Activated T-cell treated with anti-CD3 and anti-CD28 coated beads, Interleukin-2, amount 50 U/mL, for 24 hours (primary cell): Measurements from ENCODE around the gene EIF4G3.
"Not testable (repeated sequence)": the region's sequence is repeated elsewhere in the genome, so short reads cannot be mapped to it uniquely, and the experiment has no call there.

Experiments
- DNase-seq: peaks from one replicate; pipeline ENCODE4 v3.0.0-alpha.2; 2020
- H3K27ac Mint-ChIP-seq: 2 replicates; pipeline ENCODE4 v1.8.0; 2020; ENCODE audit warnings: mild to moderate bottlenecking, mixed read lengths
- H3K27me3 Mint-ChIP-seq: 2 replicates; pipeline ENCODE4 v1.8.0; 2020; ENCODE audit warnings: mixed read lengths
- H3K36me3 Mint-ChIP-seq: 2 replicates; pipeline ENCODE4 v1.8.0; 2020; ENCODE audit warnings: low read depth, mixed read lengths
- H3K4me1 Mint-ChIP-seq: 2 replicates; pipeline ENCODE4 v1.8.0; 2020; ENCODE audit warnings: low read depth, mixed read lengths
- H3K4me3 Mint-ChIP-seq: 2 replicates; pipeline ENCODE4 v1.8.0; 2020; ENCODE audit warnings: mild to moderate bottlenecking, moderate library complexity, mixed read lengths
- H3K9me3 Mint-ChIP-seq: 2 replicates; pipeline ENCODE4 v1.8.0; 2020; ENCODE audit warnings: mixed read lengths

Gene EIF4G3

DNA sequence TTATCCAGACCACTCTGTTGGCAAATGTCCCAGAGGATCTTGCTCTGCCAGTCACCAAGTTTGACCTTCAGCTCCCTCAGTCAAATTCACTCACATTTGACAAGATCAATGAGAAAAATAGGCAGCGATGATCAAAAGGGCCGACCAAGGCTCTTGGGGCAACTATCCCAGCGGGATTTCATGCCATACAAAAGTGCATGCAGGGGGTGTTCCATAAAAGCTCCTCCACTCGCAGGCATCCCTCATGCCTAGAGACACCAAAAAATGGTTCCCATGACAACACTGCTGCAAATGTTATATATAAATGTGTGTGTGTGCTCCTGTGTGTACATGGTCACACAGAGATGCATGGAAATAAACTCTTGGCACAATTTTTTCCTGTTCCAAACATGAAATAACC, 16.2 kb upstream of the EIF4G3 start:
- Mint-ChIP-seq H3K4me1 (peaks cover 1% of the 10 kb centered on the region), H3K27me3 (peaks cover 4% of the 10 kb centered on the region), H3K4me3 (no peak overlapping the region), H3K36me3 (no peaks in the 10 kb centered on the region), H3K9me3 (no peaks in the 10 kb centered on the region), H3K27ac (no peak overlapping the region)
- DNase-seq, result no peak

GRCh38 chr1:21192284-21192683, 15.6 kb upstream of the EIF4G3 start:
- Mint-ChIP-seq H3K9me3 (no peaks in the 10 kb centered on the region), H3K36me3 (no peaks in the 10 kb centered on the region), H3K27me3 (peaks cover 4% of the 10 kb centered on the region), H3K27ac (no peak overlapping the region), H3K4me1 (peaks cover 1% of the 10 kb centered on the region), H3K4me3 (no peak overlapping the region)
- no peak for DNase-seq

GRCh38 chr1:21190771-21191170, 14.1 kb upstream of the EIF4G3 start:
- not testable (repeated sequence) for H3K36me3 Mint-ChIP-seq, H3K4me3 Mint-ChIP-seq, H3K27ac Mint-ChIP-seq, H3K27me3 Mint-ChIP-seq, H3K4me1 Mint-ChIP-seq, DNase-seq, H3K9me3 Mint-ChIP-seq

- Mint-ChIP-seq H3K36me3 (no peaks in the 10 kb centered on the region), H3K4me1 (peaks cover under 1% of the 10 kb centered on the region), H3K4me3 (no peak overlapping the region), H3K9me3 (no peaks in the 10 kb centered on the region), H3K27me3 (no peaks in the 10 kb centered on the region), H3K27ac (no peak overlapping the region)
- DNase-seq, result no peak
Measured at GRCh38 chr1:21189906-21190500, 13.3 kb upstream of the EIF4G3 start.

DNA sequence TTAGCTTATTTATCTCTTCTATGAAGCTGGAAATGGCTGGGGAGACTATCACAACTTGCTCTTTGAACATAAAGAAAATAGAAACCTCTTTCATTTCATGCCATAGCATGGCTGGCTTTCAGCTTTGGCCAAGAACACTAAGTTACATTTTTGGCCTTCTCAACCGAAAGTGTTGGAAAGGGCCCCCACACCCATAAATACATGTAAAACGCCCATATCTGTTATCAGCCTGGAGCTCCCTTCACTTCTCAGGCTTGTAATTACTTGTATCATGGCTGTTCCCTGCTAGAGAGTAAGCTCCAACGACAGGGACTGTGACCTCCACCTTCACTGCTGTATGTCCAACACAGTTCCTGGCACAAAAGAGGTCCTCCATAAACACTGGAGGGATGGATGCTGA, 12.7 kb upstream of the EIF4G3 start:
- H3K36me3 Mint-ChIP-seq, result no peaks in the 10 kb centered on the region
- no peak for DNase-seq

DNA sequence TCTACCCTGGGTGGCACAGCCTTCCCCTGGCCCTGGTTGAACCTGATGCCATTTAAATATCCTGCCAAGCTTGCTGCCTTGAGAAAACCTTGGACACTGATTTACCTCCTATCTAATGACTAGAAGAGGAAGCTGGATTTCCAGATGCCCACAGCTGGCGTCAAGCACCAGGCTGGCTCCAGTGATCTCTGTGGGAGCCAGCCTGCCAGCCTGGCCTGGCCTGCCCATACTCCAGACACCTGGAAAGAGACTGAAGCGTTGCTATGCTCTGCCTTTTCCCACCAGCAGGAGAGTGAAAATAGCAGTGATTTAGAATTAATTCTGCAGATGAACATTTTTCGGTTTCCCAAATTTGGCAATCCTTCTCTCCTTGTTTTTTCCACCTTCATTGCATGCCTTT, 11.5 kb upstream of the EIF4G3 start:
- H3K27ac Mint-ChIP-seq, result no peak overlapping the region
- no peaks in the 10 kb centered on the region for H3K36me3 Mint-ChIP-seq
- H3K4me1 Mint-ChIP-seq, result no peaks in the 10 kb centered on the region
- no peak for DNase-seq
- H3K27me3 Mint-ChIP-seq, result no peaks in the 10 kb centered on the region
- no peaks in the 10 kb centered on the region for H3K9me3 Mint-ChIP-seq
- no peak overlapping the region for H3K4me3 Mint-ChIP-seq

More for the DNA sequence above, 12.7 kb upstream of the EIF4G3 start:
- Mint-ChIP-seq H3K9me3 (no peaks in the 10 kb centered on the region), H3K4me1 (no peaks in the 10 kb centered on the region), H3K27me3 (no peaks in the 10 kb centered on the region), H3K4me3 (no peak overlapping the region), H3K27ac (no peak overlapping the region)

DNA sequence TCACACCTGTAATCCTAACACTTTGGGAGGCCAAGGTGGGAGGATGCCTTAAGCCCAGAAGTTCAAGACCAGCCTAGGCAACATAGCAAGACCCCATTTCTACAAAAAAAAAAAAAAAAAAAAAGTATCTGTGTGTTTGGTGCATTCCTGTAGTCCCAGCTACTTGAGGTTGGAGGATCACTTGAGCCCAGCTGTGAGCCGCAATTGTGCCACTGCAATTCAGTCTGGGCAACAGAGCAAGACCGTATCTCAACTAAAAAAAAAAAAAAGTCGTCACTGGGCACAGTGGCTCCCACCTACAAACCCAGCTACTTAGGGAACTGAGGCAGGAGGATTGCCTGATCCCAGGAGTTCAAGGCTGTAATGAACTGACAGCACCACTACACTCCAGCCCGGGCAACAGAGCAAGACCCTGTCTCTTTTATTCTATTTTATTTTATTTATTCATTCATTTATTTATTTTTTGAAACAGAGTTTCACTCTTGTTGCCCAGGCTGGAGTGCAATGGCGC, 8.6 kb upstream of the EIF4G3 start:
- no peaks in the 10 kb centered on the region for H3K4me1 Mint-ChIP-seq
- H3K36me3 Mint-ChIP-seq, result no peaks in the 10 kb centered on the region
- H3K9me3 Mint-ChIP-seq, result no peaks in the 10 kb centered on the region
- no peak overlapping the region for H3K4me3 Mint-ChIP-seq
- DNase-seq, result no peak
- no peaks in the 10 kb centered on the region for H3K27me3 Mint-ChIP-seq
- H3K27ac Mint-ChIP-seq, result no peak overlapping the region

GRCh38 chr1:21184276-21184675, 7.6 kb upstream of the EIF4G3 start:
- Mint-ChIP-seq H3K36me3 (no peaks in the 10 kb centered on the region), H3K9me3 (no peaks in the 10 kb centered on the region), H3K27me3 (no peaks in the 10 kb centered on the region), H3K27ac (no peak overlapping the region), H3K4me1 (no peaks in the 10 kb centered on the region), H3K4me3 (no peak overlapping the region)
- DNase-seq, result no peak

DNA sequence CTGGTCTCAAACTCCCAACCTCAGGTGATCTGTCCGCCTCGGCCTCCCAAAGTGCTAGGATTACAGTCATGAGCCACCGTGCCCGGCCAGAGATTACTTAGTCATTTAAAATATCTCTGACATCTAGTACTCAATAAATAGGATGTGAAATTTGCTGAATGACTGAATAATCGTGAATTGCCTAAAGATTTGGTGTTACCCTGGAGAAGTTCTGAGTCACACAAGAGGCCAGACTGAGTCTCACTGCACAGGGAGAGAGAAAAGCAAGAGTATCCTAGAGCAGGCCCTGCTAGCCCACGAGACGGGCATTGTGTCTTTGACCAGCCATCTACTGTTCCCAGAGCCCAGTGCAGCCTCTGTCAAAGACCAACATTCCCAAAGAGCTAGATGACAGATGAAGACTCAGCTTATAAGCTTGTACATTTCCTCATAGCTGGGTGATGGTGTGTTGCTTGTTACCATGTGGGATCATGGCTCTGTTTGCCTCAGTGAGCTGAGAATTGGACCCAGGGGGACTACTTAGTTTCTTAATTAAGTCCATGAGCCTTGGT, 5.6 kb upstream of the EIF4G3 start:
- Mint-ChIP-seq H3K4me3 (no peak overlapping the region), H3K27me3 (no peaks in the 10 kb centered on the region), H3K27ac (no peak overlapping the region), H3K9me3 (no peaks in the 10 kb centered on the region), H3K36me3 (no peaks in the 10 kb centered on the region), H3K4me1 (peaks cover 3% of the 10 kb centered on the region)
- DNase-seq, result no peak

DNA sequence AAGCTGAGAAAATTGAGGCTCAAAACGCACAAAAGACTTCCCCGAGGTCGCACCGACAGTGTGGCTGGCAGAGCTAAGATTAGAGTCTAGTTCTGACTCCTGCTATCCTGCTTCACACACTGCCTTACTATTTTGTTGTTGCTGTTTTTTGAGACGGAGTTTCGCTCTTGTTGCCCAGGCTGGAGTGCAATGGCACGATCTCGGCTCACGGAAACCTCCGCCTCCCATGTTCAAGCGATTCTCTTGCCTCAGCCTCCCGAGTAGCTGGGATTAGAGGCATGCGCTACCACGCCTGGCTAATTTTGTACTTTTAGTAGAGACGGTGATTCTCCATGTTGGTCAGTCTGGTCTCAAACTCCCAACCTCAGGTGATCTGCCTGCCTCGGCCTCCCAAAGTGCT, 1.6 kb upstream of the EIF4G3 start:
- not testable (repeated sequence) for H3K27me3 Mint-ChIP-seq, H3K9me3 Mint-ChIP-seq, DNase-seq, H3K27ac Mint-ChIP-seq, H3K4me3 Mint-ChIP-seq
- Mint-ChIP-seq H3K36me3 (peaks cover 23% of the 10 kb centered on the region), H3K4me1 (peaks cover 27% of the 10 kb centered on the region)

DNA sequence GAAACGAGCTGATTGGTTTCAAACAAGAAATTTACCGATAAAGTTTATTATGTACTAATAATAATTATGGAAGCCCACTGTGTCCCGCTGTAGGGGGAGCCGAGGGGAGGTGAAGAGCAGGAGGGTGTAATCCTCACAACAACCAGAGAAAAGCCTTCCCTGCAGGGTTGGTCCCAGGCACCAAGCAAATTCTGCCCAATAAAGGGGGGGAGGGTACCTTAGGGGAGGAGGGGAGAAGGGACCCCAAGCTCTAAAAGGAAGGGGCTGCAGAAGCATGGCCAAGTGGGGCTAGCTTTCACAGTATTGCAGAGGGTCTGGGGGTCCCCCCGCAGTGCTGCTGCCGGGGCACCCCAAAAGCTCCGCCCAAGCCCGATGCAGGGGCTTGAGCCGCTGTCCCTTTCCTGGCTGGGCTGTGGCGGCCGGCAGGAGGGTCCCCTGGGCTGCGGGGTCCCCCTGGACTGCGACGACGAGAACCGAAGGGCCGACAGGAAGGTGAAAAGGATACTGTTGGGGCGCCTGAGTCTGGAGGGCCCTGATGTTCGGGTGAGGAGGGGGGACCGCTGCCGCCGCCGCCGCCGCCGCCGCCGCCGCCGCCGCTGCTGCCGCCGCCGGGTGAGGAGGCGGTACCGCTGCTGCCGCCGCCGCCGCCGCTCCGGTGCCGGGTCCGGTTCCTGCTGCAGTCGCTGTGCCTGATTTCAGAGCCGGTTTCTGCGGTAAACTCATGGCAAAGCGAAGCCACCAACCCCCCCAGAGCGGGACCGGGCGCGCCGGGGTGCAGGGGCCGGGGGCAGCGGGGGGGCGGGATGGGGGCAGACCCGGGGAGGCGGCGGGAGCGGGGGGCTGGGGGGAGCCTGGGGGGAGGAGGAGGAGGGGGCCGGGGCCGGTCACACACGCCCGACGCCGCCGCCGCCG, 771 bp downstream of the EIF4G3 start:
- DNase-seq, result peak; percentile 74
- H3K27me3 Mint-ChIP-seq, result no peaks in the 10 kb centered on the region
- no peaks in the 10 kb centered on the region for H3K9me3 Mint-ChIP-seq
- peaks cover 38% of the 10 kb centered on the region for H3K36me3 Mint-ChIP-seq
- H3K27ac Mint-ChIP-seq, result peak overlapping the region; percentile 93
- peak overlapping the region; percentile 89 for H3K4me3 Mint-ChIP-seq
- peaks cover 37% of the 10 kb centered on the region for H3K4me1 Mint-ChIP-seq

GRCh38 chr1:21175324-21175669, 1.4 kb downstream of the EIF4G3 start:
- Mint-ChIP-seq H3K9me3 (no peaks in the 10 kb centered on the region), H3K4me1 (peaks cover 37% of the 10 kb centered on the region), H3K27ac (peak overlapping the region; percentile 93), H3K4me3 (peak overlapping the region; percentile 89), H3K27me3 (no peaks in the 10 kb centered on the region), H3K36me3 (peaks cover 44% of the 10 kb centered on the region)
- DNase-seq, result no peak

- Mint-ChIP-seq H3K4me3 (peak overlapping the region; percentile 89), H3K27ac (peak overlapping the region; percentile 93), H3K36me3 (peaks cover 47% of the 10 kb centered on the region), H3K4me1 (peaks cover 37% of the 10 kb centered on the region), H3K27me3 (no peaks in the 10 kb centered on the region), H3K9me3 (no peaks in the 10 kb centered on the region)
- DNase-seq, result no peak
Measured at GRCh38 chr1:21174654-21175323, 1.9 kb downstream of the EIF4G3 start.

- Mint-ChIP-seq H3K27ac (peak overlapping the region; percentile 54), H3K27me3 (no peaks in the 10 kb centered on the region), H3K9me3 (no peaks in the 10 kb centered on the region), H3K4me1 (peaks cover 37% of the 10 kb centered on the region), H3K36me3 (peaks cover 51% of the 10 kb centered on the region), H3K4me3 (peak overlapping the region; percentile 89)
- DNase-seq, result no peak
Measured at GRCh38 chr1:21174230-21174629, 2.5 kb downstream of the EIF4G3 start.
